Panc1 (cell line): ENCODE measurements around the gene AOC2.

Experiments
- POLR2AphosphoS5 ChIP-seq: IDR thresholded peaks from 2 replicates; pipeline ENCODE4 v1.6.1; 2012; ENCODE audit warnings: mild to moderate bottlenecking, low read depth, low read length, moderate library complexity
- SIN3A ChIP-seq: IDR thresholded peaks from 2 replicates; pipeline ENCODE4 v1.6.1; 2012; ENCODE audit warnings: low read depth, mild to moderate bottlenecking, low read length, moderate library complexity, borderline replicate concordance; ENCODE audit not compliant: insufficient read depth
- TF ChIP-seq, protein P1 (sequence below): fragments of 450-650 bp; IDR thresholded peaks from 2 replicates; pipeline ENCODE4 v1.5.1; 2017; ENCODE audit warnings: mild to moderate bottlenecking
- TF ChIP-seq, protein P2 (sequence below), 2 experiments: IDR thresholded peaks; 2 replicates each; pipeline ENCODE4 v1.6.1; 2011 to 2012; ENCODE audit warnings: low read depth in 2 of 2, control low read depth in 1 of 2, low read length in 1 of 2, mild to moderate bottlenecking in 1 of 2, moderate library complexity in 1 of 2; ENCODE audit not compliant: insufficient read depth in 1 of 2

DNA sequence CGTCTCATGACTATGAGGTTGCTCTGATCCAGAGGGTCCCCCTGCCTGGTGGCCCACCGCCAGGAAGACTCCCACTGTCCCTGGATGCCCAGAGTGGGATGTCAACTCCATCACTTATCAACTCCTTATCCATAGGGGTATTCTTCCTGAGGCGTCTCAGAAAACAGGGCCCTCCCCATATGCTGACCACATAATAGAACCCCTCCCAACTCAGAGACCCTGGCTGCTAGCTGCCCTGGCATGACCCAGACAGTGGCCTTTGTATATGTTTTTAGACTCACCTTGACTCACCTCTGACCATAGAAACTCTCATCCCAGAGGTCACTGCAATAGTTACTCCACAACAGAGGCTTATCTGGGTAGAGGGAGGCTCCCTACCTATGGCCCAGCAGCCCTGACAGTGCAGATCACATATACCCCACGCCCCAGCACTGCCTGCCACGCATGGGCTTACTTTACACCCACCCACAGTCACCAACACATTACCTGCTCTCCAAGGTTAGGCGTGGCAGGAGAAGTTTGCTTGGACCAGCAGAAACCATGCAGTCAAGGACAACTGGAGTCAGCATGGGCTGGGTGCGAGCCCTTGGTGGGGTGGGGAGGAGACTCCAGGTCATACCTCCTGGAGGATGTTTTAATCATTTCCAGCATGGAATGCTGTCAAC is 53.9 kb downstream of the AOC2 start:
- TF ChIP-seq, protein P1, sequence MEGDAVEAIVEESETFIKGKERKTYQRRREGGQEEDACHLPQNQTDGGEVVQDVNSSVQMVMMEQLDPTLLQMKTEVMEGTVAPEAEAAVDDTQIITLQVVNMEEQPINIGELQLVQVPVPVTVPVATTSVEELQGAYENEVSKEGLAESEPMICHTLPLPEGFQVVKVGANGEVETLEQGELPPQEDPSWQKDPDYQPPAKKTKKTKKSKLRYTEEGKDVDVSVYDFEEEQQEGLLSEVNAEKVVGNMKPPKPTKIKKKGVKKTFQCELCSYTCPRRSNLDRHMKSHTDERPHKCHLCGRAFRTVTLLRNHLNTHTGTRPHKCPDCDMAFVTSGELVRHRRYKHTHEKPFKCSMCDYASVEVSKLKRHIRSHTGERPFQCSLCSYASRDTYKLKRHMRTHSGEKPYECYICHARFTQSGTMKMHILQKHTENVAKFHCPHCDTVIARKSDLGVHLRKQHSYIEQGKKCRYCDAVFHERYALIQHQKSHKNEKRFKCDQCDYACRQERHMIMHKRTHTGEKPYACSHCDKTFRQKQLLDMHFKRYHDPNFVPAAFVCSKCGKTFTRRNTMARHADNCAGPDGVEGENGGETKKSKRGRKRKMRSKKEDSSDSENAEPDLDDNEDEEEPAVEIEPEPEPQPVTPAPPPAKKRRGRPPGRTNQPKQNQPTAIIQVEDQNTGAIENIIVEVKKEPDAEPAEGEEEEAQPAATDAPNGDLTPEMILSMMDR, result no peak
- TF ChIP-seq SIN3A (no peak), POLR2AphosphoS5 (no peak)
- TF ChIP-seq, protein P2, sequence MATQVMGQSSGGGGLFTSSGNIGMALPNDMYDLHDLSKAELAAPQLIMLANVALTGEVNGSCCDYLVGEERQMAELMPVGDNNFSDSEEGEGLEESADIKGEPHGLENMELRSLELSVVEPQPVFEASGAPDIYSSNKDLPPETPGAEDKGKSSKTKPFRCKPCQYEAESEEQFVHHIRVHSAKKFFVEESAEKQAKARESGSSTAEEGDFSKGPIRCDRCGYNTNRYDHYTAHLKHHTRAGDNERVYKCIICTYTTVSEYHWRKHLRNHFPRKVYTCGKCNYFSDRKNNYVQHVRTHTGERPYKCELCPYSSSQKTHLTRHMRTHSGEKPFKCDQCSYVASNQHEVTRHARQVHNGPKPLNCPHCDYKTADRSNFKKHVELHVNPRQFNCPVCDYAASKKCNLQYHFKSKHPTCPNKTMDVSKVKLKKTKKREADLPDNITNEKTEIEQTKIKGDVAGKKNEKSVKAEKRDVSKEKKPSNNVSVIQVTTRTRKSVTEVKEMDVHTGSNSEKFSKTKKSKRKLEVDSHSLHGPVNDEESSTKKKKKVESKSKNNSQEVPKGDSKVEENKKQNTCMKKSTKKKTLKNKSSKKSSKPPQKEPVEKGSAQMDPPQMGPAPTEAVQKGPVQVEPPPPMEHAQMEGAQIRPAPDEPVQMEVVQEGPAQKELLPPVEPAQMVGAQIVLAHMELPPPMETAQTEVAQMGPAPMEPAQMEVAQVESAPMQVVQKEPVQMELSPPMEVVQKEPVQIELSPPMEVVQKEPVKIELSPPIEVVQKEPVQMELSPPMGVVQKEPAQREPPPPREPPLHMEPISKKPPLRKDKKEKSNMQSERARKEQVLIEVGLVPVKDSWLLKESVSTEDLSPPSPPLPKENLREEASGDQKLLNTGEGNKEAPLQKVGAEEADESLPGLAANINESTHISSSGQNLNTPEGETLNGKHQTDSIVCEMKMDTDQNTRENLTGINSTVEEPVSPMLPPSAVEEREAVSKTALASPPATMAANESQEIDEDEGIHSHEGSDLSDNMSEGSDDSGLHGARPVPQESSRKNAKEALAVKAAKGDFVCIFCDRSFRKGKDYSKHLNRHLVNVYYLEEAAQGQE (IDR thresholded peaks at IDR 0.05; ENCODE audit: insufficient read depth in 1 of 2, low read depth in 2 of 2, low read length in 1 of 2), result no peak
